Stimulated activated CD4-positive, alpha-beta T cell treated with anti-CD3 and anti-CD28 coated beads, Interleukin-1b, Interleukin-23, amount 100 ng/mL, for 24 hours (primary cell): ENCODE results near the gene PCDHGA12.
"Not testable (repeated sequence)": the region's sequence is repeated elsewhere in the genome, so short reads cannot be mapped to it uniquely, and the experiment has no call there.

Experiments used
- DNase-seq, 4 experiments: peaks; one replicate each; pipeline ENCODE4 v3.0.0-alpha.2; 2020; ENCODE audit warnings: low read depth in 4 of 4, low spot score in 1 of 4

Gene PCDHGA12

DNA sequence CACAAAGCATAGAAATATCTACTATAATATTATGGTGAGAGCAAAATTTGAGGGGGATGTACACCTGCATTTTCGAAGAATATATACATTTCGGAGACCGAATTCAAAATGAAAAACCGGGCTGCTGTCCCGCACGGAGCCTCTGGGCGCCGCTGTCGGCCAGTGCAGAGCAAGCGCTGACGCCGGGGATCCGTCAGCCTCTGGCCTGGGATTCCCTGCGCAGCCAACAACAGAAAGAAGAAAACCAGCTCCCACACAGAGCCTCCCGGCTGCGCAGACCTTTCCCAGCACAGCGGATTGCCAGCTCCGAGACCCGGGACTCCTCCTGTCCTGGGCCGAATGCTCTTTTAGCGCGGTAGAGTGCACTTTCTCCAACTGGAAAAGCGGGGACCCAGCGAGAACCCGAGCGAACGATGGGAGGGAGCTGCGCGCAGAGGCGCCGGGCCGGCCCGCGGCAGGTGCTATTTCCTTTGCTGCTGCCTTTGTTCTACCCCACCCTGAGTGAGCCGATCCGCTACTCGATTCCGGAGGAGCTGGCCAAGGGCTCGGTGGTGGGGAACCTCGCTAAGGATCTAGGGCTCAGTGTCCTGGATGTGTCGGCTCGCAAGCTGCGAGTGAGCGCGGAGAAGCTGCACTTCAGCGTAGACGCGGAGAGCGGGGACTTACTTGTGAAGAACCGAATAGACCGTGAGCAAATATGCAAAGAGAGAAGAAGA lies 22.4 kb upstream of the PCDHGA12 start, which contains the start of gene PCDHGB6:
PCDHGB6 (plus strand) TSS at position 232 of the 716 bp plus-strand sequence; CDS start at position 414, 182 bp downstream.
- DNase-seq, result not testable (repeated sequence)

GRCh38 chr5:141409598-141410306 lies 20.6 kb upstream of the PCDHGA12 start:
- DNase-seq, result no peak

DNA sequence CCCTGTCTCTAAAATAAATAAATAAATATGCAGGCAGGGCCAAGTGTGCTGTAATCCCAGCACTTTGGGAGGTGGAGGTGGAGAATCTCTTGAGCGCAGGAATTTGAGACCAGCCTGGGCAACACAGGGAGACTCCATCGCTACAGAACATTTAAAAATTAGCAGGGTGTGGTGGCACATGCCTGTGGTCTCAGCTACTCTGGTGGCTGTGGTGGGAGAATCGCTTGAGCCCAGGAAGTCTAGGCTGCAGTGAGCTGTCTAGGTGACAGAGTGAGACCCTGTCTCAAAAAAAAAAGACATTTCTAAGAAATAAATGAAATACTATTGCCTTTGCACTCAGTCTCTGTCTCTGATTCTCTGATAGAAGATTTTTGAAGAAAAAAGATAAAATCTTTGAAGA lies 18.7 kb upstream of the PCDHGA12 start:
- no peak for DNase-seq

GRCh38 chr5:141412854-141413539 lies 17.3 kb upstream of the PCDHGA12 start, which contains the start of gene PCDHGA10:
TSS of gene PCDHGA10 (plus strand) at chr5:141412987. CDS start at chr5:141413176, 189 bp downstream.
- peak in 1 of 4 experiments; percentile 39 for DNase-seq

- no peak for DNase-seq
Observed at GRCh38 chr5:141413540-141414069, 16.7 kb upstream of the PCDHGA12 start.

DNA sequence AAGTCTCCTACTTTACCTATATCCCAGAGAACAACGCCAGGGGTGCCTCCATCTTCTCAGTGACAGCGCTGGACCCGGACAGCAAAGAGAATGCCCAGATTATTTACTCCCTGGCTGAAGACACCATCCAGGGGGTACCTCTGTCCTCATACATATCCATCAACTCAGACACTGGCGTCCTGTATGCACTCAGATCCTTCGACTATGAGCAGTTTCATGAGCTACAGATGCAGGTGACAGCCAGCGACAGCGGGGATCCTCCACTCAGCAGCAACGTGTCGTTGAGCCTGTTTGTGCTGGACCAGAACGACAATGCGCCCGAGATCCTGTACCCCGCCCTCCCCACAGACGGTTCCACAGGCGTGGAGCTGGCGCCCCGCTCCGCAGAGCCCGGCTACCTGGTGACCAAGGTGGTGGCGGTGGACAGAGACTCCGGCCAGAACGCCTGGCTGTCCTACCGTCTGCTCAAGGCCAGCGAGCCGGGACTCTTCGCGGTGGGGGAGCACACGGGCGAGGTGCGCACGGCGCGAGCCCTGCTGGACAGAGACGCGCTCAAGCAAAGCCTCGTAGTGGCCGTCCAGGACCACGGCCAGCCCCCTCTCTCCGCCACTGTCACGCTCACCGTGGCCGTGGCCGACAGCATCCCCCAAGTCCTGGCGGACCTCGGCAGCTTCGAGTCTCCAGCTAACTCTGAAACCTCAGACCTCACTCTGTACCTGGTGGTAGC lies 15.6 kb upstream of the PCDHGA12 start:
- DNase-seq, result not testable (repeated sequence)

GRCh38 chr5:141415275-141415618 lies 15.1 kb upstream of the PCDHGA12 start:
- not testable (repeated sequence) for DNase-seq

GRCh38 chr5:141417494-141418172 lies 12.7 kb upstream of the PCDHGA12 start, which contains the start of gene PCDHGB7:
TSS of gene PCDHGB7 (plus strand) at chr5:141417677. CDS start at chr5:141417860, 183 bp downstream.
- peak in 1 of 4 experiments; percentile 54 for DNase-seq

DNA sequence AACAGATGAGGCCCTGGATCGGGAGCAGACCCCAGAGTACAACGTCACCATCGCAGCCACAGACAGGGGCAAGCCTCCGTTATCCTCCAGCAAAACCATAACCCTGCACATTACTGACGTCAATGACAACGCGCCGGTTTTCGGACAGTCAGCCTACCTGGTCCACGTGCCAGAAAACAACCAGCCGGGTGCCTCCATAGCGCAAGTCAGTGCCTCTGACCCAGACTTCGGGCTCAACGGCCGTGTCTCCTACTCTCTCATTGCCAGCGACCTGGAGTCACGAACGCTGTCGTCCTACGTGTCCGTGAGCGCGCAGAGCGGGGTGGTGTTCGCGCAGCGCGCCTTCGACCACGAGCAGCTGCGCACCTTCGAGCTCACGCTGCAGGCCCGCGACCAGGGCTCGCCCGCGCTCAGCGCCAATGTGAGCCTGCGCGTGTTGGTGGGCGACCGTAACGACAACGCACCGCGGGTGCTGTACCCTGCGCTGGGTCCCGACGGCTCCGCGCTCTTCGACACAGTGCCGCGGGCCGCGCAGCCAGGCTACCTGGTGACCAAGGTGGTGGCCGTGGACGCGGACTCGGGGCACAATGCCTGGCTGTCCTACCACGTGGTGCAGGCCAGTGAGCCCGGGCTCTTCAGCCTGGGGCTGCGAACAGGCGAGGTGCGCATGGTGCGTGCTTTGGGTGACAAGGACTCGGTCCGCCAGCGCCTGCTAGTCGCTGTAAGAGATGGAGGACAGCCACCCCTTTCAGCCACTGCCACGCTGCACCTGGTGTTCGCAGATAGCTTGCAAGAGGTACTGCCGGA lies 11.0 kb upstream of the PCDHGA12 start:
- no peak for DNase-seq

DNA sequence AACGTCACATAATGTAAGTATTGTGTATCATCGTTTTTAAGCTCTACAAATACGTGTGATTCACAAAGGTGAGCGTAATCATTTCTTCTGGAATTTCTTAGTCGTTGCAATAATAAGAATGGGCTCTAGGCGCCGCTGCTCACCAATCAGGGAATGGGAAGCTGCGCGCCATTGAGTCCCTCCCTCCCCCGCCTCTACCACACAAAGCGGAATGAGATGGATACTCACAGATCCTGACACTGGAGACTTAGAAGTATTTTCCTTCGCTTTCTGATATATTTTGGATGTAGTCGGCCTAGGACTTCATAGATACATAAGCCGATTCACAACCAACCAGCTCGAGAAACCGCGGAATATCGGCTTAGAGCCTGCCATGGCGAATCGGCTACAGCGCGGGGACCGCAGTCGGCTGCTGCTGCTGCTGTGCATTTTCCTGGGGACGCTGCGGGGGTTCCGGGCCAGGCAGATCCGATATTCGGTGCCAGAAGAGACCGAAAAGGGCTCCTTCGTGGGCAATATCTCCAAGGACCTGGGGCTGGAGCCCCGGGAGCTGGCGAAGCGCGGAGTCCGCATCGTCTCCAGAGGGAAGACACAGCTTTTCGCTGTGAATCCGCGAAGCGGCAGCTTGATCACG lies 9.3 kb upstream of the PCDHGA12 start, which contains the start of gene PCDHGA11:
PCDHGA11 (plus strand) TSS at position 197 of the 634 bp plus-strand sequence; CDS start at position 374, 177 bp downstream.
- no peak for DNase-seq

DNA sequence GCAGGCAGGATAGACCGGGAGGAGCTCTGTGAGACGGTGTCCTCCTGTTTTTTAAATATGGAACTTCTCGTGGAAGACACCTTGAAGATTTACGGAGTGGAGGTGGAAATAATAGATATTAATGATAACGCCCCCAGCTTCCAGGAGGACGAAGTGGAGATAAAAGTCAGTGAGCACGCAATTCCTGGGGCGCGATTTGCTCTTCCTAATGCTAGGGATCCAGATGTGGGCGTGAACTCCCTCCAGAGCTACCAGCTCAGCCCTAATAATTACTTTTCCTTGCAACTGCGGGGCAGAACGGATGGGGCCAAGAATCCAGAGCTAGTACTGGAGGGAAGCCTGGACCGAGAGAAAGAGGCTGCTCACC lies 8.8 kb upstream of the PCDHGA12 start:
- no peak for DNase-seq

DNA sequence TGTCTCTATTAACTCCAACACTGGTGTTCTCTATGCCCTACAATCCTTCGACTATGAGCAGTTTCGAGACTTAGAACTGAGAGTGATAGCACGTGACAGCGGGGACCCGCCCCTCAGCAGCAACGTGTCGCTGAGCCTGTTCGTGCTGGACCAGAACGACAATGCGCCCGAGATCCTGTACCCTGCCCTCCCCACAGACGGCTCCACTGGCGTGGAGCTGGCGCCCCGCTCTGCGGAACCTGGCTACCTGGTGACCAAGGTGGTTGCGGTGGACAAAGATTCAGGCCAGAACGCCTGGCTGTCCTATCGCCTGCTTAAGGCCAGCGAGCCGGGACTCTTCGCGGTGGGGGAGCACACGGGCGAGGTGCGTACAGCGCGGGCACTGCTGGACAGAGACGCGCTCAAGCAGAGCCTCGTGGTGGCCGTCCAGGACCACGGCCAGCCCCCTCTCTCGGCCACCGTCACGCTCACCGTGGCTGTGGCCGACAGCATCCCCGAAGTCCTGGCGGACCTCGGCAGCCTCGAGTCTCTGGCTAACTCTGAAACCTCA lies 7.5 kb upstream of the PCDHGA12 start:
- no peak for DNase-seq

- no peak for DNase-seq
Observed at GRCh38 chr5:141427783-141428426, 2.4 kb upstream of the PCDHGA12 start.

GRCh38 chr5:141431286-141431685 lies 979 bp downstream of the PCDHGA12 start:
- DNase-seq, result no peak

DNA sequence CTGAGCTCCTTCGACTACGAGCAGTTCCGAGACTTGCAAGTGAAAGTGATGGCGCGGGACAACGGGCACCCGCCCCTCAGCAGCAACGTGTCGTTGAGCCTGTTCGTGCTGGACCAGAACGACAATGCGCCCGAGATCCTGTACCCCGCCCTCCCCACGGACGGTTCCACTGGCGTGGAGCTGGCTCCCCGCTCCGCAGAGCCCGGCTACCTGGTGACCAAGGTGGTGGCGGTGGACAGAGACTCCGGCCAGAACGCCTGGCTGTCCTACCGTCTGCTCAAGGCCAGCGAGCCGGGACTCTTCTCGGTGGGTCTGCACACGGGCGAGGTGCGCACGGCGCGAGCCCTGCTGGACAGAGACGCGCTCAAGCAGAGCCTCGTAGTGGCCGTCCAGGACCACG lies 2.0 kb downstream of the PCDHGA12 start:
- not testable (repeated sequence) for DNase-seq

GRCh38 chr5:141432726-141433125 lies 2.4 kb downstream of the PCDHGA12 start:
- not testable (repeated sequence) for DNase-seq

GRCh38 chr5:141434006-141434405 lies 3.7 kb downstream of the PCDHGA12 start:
- DNase-seq, result no peak

DNA sequence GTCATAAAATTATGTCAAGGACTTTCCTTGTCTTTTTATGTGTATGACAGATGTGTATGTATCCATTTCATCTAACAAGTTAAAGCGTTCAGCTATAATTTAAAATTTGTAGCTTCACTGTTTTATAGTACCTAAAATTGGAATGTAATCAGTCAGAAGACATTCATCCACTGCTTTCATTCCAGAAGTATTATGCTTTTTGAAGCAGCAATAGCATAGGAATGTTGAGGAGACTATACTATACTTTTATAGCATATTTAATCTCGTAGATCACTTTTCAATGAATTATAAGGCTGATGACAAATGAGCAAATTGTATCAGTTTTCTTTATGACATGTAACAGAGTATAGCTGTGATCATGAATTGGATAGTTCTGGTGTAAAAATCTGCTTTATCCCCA lies 6.9 kb downstream of the PCDHGA12 start:
- no peak for DNase-seq
